Fibroblast of skin of left biceps (primary cell): ENCODE results near the gene PPM1B.
"Not testable (repeated sequence)": the region's sequence is repeated elsewhere in the genome, so short reads cannot be mapped to it uniquely, and the experiment has no call there.

Experiments
- DNase-seq, 2 experiments: peaks; one replicate each; pipeline ENCODE4 v3.0.0-alpha.2; 2013; ENCODE audit warnings: low read depth in 2 of 2

PPM1B gene

GRCh38 chr2:44168681-44169154 lies at the start of gene PPM1B:
TSS of gene PPM1B (plus strand) at chr2:44168875. CDS start at chr2:44201200, 32,325 bp downstream.
- DNase-seq = no peak

GRCh38 chr2:44119878-44120277 lies 48.8 kb upstream of the PPM1B start:
- DNase-seq = no peak

- DNase-seq = peak; percentile 70
These were observed 48.2 kb upstream of the PPM1B start for GRCh38 chr2:44120428-44120827.

- DNase-seq = no peak
These were observed 46.8 kb upstream of the PPM1B start for GRCh38 chr2:44121899-44122298.

- DNase-seq = no peak
These were observed 44.2 kb upstream of the PPM1B start for GRCh38 chr2:44124500-44124899.

GRCh38 chr2:44126106-44126797 lies 42.4 kb upstream of the PPM1B start:
- no peak for DNase-seq

GRCh38 chr2:44130441-44130840 lies 38.2 kb upstream of the PPM1B start:
- no peak for DNase-seq

GRCh38 chr2:44131177-44131576 lies 37.5 kb upstream of the PPM1B start:
- no peak for DNase-seq

GRCh38 chr2:44133602-44134001 lies 35.1 kb upstream of the PPM1B start:
- DNase-seq = not testable (repeated sequence)

- no peak for DNase-seq
These were observed 33.8 kb upstream of the PPM1B start for GRCh38 chr2:44134848-44135247.

- no peak for DNase-seq
These were observed 33.4 kb upstream of the PPM1B start for GRCh38 chr2:44135296-44135695.

GRCh38 chr2:44135771-44136170 lies 32.9 kb upstream of the PPM1B start:
- DNase-seq = no peak

- DNase-seq = no peak
These were observed 32.4 kb upstream of the PPM1B start for GRCh38 chr2:44136252-44136651.

- no peak for DNase-seq
These were observed 31.6 kb upstream of the PPM1B start for GRCh38 chr2:44137048-44137447.

- DNase-seq = no peak
These were observed 30.7 kb upstream of the PPM1B start for GRCh38 chr2:44137872-44138551.

- no peak for DNase-seq
These were observed 28.9 kb upstream of the PPM1B start for GRCh38 chr2:44139741-44140140.

- DNase-seq = no peak
These were observed 26.4 kb upstream of the PPM1B start for GRCh38 chr2:44142306-44142705.

GRCh38 chr2:44143701-44144100 lies 25.0 kb upstream of the PPM1B start:
- no peak for DNase-seq

- DNase-seq = no peak
These were observed 19.7 kb upstream of the PPM1B start for GRCh38 chr2:44148999-44149398.

- no peak for DNase-seq
These were observed 18.2 kb upstream of the PPM1B start for GRCh38 chr2:44150473-44150872.

- DNase-seq = no peak
These were observed 15.6 kb upstream of the PPM1B start for GRCh38 chr2:44152865-44153669.

GRCh38 chr2:44155666-44156446 lies 12.8 kb upstream of the PPM1B start:
- DNase-seq = no peak
